GM21515 (cell line): ENCODE results near the gene SHISA2.

ENCODE experiments used
- ATAC-seq: cut with Tn5 transposase; IDR thresholded peaks from one replicate; pipeline ENCODE4 v1.9.1; 2021; ENCODE audit not compliant: unreplicated experiment

SHISA2 gene

GRCh38 chr13:26050568-26051230 is 1.1 kb downstream of the SHISA2 start:
- ATAC-seq = no peak

GRCh38 chr13:26048741-26049140 is 3.1 kb downstream of the SHISA2 start:
- ATAC-seq = no peak

- ATAC-seq = no peak
Measured at GRCh38 chr13:26047040-26047439, 4.8 kb downstream of the SHISA2 start.

GRCh38 chr13:26046639-26047038 is 5.2 kb downstream of the SHISA2 start:
- ATAC-seq = no peak

- no peak for ATAC-seq
Measured at GRCh38 chr13:26045142-26045541, 6.7 kb downstream of the SHISA2 start.

- ATAC-seq = no peak
Measured at GRCh38 chr13:26042785-26043184, 9.0 kb downstream of the SHISA2 start.

GRCh38 chr13:26041444-26041843 is 10.4 kb downstream of the SHISA2 start:
- no peak for ATAC-seq

GRCh38 chr13:26038931-26039475 is 12.8 kb downstream of the SHISA2 start:
- ATAC-seq = no peak

GRCh38 chr13:26037302-26037701 is 14.5 kb downstream of the SHISA2 start:
- no peak for ATAC-seq

- ATAC-seq = no peak
Measured at GRCh38 chr13:26036383-26036782, 15.4 kb downstream of the SHISA2 start.

- no peak for ATAC-seq
Measured at GRCh38 chr13:26034018-26034417, 17.8 kb downstream of the SHISA2 start.

GRCh38 chr13:26030331-26030730 is 21.5 kb downstream of the SHISA2 start:
- no peak for ATAC-seq

GRCh38 chr13:26029581-26030136 is 22.2 kb downstream of the SHISA2 start:
- ATAC-seq = no peak

- no peak for ATAC-seq
Measured at GRCh38 chr13:26026211-26026610, 25.6 kb downstream of the SHISA2 start.

- no peak for ATAC-seq
Measured at GRCh38 chr13:26025771-26026170, 26.0 kb downstream of the SHISA2 start.

GRCh38 chr13:26025196-26025595 is 26.6 kb downstream of the SHISA2 start:
- no peak for ATAC-seq

- no peak for ATAC-seq
Measured at GRCh38 chr13:26024558-26024957, 27.3 kb downstream of the SHISA2 start.

GRCh38 chr13:26022538-26023292 is 29.1 kb downstream of the SHISA2 start:
- ATAC-seq = no peak

- ATAC-seq = no peak
Measured at GRCh38 chr13:26021956-26022355, 29.9 kb downstream of the SHISA2 start.

GRCh38 chr13:26021516-26021915 is 30.3 kb downstream of the SHISA2 start:
- ATAC-seq = no peak

GRCh38 chr13:26020891-26021290 is 30.9 kb downstream of the SHISA2 start:
- no peak for ATAC-seq
